Esophagus squamous epithelium (tissue), 5 donors: Measurements from ENCODE around the gene NAP1L4. TPM values are rescaled to one million over a fixed set of nuclear protein-coding genes. Genes with fewer than 3 reads are reported as not detected.

ENCODE experiments used
- DNase-seq: peaks from one replicate; lab custom pipeline; 2025; lab: John Stamatoyannopoulos, UW
- H3K27ac ChIP-seq, 4 donors: fragments of 200-600 bp; sonication (generic); one replicate each; pipeline ENCODE4 v1.5.1; 2016 to 2019; ENCODE audit warnings: mild to moderate bottlenecking in 1 of 4
- H3K27me3 ChIP-seq, 4 donors: fragments of 200-600 bp; sonication (generic); 1 replicate in 3 of 4; 2 replicates in 1 of 4; pipeline versions ENCODE4 v1.5.1 to v1.6.0; 2017 to 2021; ENCODE audit warnings: antibody characterized with exemption in 1 of 4
- H3K36me3 ChIP-seq, 3 donors: fragments of 200-600 bp; sonication (generic); one replicate each; pipeline ENCODE4 v1.5.1; 2016 to 2019
- H3K4me1 ChIP-seq, 3 donors: fragments of 200-600 bp; sonication (generic); one replicate each; pipeline ENCODE4 v1.5.1; 2017 to 2019
- H3K4me3 ChIP-seq, 4 donors: fragments of 200-600 bp; sonication (generic); 1 replicate in 3 of 4; 2 replicates in 1 of 4; pipeline ENCODE4 v1.5.1; 2016 to 2019; ENCODE audit warnings: mild to moderate bottlenecking in 2 of 4, moderate library complexity in 1 of 4
- H3K9me3 ChIP-seq, 3 donors: fragments of 200-600 bp; sonication (generic); one replicate each; pipeline ENCODE4 v1.5.1; 2016 to 2019
- POLR2A ChIP-seq, 4 donors: fragments of 450-650 bp; IDR thresholded peaks; one replicate each; pipeline ENCODE4 v1.6.1; 2017; ENCODE audit warnings: antibody characterized with exemption in 4 of 4, mild to moderate bottlenecking in 4 of 4, moderate library complexity in 3 of 4
- WGBS, 2 donors: methylation state at CpG; one replicate each; pipeline ENCODE4 v1.1.5; 2018; 5-methylcytosine and 5-hydroxymethylcytosine counted together
- intact Hi-C: fragments of 100-400 bp; cut with DNase I; formaldehyde crosslinking; loops from one replicate; pipeline ENCODE4 v1.15.0; 2022
- total RNA-seq, 4 donors: library from RNA; depleted of rRNA; stranded (reverse); fragments of >200 nt; gene quantifications; one replicate each; pipeline ENCODE4 v1.1.0, GENCODE V29; 2016
- TF ChIP-seq, protein P1 (sequence below), 6 experiments: fragments of 450-650 bp in 4 of 6; fragments of 200-600 bp in 2 of 6; sonication (generic) in 2 of 6; IDR thresholded peaks; one replicate each; pipeline ENCODE4 v1.5.1; 2016 to 2019; ENCODE audit warnings: antibody characterized with exemption in 6 of 6, mild to moderate bottlenecking in 4 of 6, moderate library complexity in 4 of 6
- donor health status: DM: yes; HTN: yes; CAD: no.

The NAP1L4 gene
- total RNA-seq, 4 donors from 2014 or later: 108 to 140 (median 121) TPM

- TF ChIP-seq POLR2A (IDR thresholded peaks at IDR 0.05): no peak
- TF ChIP-seq, protein P1, sequence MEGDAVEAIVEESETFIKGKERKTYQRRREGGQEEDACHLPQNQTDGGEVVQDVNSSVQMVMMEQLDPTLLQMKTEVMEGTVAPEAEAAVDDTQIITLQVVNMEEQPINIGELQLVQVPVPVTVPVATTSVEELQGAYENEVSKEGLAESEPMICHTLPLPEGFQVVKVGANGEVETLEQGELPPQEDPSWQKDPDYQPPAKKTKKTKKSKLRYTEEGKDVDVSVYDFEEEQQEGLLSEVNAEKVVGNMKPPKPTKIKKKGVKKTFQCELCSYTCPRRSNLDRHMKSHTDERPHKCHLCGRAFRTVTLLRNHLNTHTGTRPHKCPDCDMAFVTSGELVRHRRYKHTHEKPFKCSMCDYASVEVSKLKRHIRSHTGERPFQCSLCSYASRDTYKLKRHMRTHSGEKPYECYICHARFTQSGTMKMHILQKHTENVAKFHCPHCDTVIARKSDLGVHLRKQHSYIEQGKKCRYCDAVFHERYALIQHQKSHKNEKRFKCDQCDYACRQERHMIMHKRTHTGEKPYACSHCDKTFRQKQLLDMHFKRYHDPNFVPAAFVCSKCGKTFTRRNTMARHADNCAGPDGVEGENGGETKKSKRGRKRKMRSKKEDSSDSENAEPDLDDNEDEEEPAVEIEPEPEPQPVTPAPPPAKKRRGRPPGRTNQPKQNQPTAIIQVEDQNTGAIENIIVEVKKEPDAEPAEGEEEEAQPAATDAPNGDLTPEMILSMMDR (IDR thresholded peaks at IDR 0.05): no peak
- H3K4me3 ChIP-seq: no peak overlapping the region
- peaks cover 5 to 57% (median 5%) of the 10 kb centered on the region in 3 donors for H3K36me3 ChIP-seq
- peaks cover 35 to 68% (median 47%) of the 10 kb centered on the region in 3 donors for H3K4me1 ChIP-seq
- H3K27me3 ChIP-seq: no peaks in the 10 kb centered on the region
- no peaks in the 10 kb centered on the region for H3K9me3 ChIP-seq
- H3K27ac ChIP-seq: peak overlapping the region; percentile 77 to 89 (median 86)
- 45 to 49% methylated on average over 5 to 12 of the region's 17 CpGs for WGBS, 2 donors
- no peak for DNase-seq
- intact Hi-C loops: no loop called here
These were observed 8.2 kb upstream of the NAP1L4 start for GRCh38 chr11:3000032-3000961.

DNA sequence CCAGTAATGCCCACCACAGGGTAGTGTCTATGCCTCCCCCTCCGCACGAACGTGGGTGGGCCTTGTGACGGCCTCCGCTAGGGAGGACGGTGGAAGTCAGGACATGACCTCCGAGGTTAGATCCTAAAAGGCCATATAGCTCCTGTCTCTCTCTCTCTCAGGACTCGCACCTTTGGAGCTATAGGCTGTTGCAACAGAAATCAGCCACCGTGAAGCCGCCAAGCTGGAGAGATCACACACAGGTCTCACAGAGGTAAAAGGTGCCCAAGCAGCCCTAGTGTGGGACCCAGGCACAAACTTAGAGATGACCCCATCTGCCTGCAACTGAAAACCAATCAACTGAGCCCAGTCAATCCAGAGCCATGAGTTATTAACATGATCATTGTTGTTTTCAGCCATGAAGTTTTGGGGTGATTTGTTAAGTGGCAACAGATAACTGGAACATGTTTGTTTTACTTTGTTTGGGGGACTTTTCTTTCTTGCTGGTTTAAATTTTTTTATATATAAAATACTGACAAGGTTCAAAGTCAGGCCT is 7.4 kb upstream of the NAP1L4 start:
- TF ChIP-seq, protein P1 (IDR thresholded peaks at IDR 0.05): no peak
- no peak for TF ChIP-seq POLR2A (IDR thresholded peaks at IDR 0.05)
- WGBS, 2 donors: 73 to 88% methylated on average over 8 to 10 of the region's 10 CpGs
- intact Hi-C loops: no loop called here
- Histone ChIP-seq H3K4me1 (peaks cover 35 to 62% (median 47%) of the 10 kb centered on the region in 3 donors), H3K9me3 (no peaks in the 10 kb centered on the region), H3K4me3 (no peak overlapping the region), H3K27ac (peak overlapping the region in 2 of 4 donors; percentile 77 to 88), H3K27me3 (no peaks in the 10 kb centered on the region), H3K36me3 (peaks cover 5 to 53% (median 5%) of the 10 kb centered on the region in 3 donors)
- DNase-seq: no peak

- H3K4me1 ChIP-seq: peaks cover 30 to 49% (median 37%) of the 10 kb centered on the region in 3 donors
- H3K4me3 ChIP-seq: no peak overlapping the region
- no peaks in the 10 kb centered on the region for H3K9me3 ChIP-seq
- no peaks in the 10 kb centered on the region for H3K27me3 ChIP-seq
- TF ChIP-seq, protein P1 (IDR thresholded peaks at IDR 0.05): no peak
- TF ChIP-seq POLR2A (IDR thresholded peaks at IDR 0.05): no peak
- no peak overlapping the region for H3K27ac ChIP-seq
- intact Hi-C loops: no loop called here
- WGBS, 2 donors: 71 to 76% methylated on average over 5 of the region's 7 CpGs
- DNase-seq: no peak
- H3K36me3 ChIP-seq: peaks cover 0 to 41% (median 5%) of the 10 kb centered on the region in 3 donors
These were observed 6.1 kb upstream of the NAP1L4 start for GRCh38 chr11:2998073-2998850.

DNA sequence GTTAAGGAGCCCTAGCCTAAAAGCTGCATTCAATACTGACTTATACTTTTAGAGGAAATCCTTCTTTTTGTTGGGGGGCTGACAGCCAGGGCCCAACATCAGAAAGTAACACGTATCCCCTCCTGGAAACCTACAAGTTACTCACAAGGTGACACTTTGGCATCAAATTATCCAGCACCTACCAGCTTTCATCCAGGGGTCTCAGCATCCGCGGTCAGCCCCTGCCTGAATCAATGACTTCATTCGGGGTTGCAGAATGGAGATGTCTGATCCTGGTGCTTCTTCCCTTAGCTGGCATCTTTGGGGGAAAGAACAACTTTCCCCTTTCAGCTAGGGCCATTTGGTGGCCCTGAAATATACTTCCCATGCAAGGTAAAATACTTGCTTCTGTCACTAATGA is 5.3 kb upstream of the NAP1L4 start:
- no peak for DNase-seq
- 90 to 95% methylated on average over 3 to 4 of the region's 4 CpGs for WGBS, 2 donors
- no peaks in the 10 kb centered on the region for H3K9me3 ChIP-seq
- peaks cover 28 to 49% (median 29%) of the 10 kb centered on the region in 3 donors for H3K4me1 ChIP-seq
- H3K27ac ChIP-seq: no peak overlapping the region
- peaks cover 0 to 32% (median 3%) of the 10 kb centered on the region in 3 donors for H3K36me3 ChIP-seq
- H3K4me3 ChIP-seq: no peak overlapping the region
- no peak for TF ChIP-seq POLR2A (IDR thresholded peaks at IDR 0.05)
- TF ChIP-seq, protein P1 (IDR thresholded peaks at IDR 0.05): no peak
- no peaks in the 10 kb centered on the region for H3K27me3 ChIP-seq
- intact Hi-C loops: no loop called here
